K562 (cell line): ENCODE data around the gene CNOT2.

Source experiments
- JUND ChIP-seq, 2 experiments: IDR thresholded peaks; 2 replicates in 1 of 2; 3 replicates in 1 of 2; pipeline ENCODE4 v1.6.1; 2011; ENCODE audit warnings: borderline replicate concordance in 2 of 2, low read depth in 2 of 2, low read length in 2 of 2, improper control_type of control experiment in 1 of 2, missing biosample characterization in 1 of 2, missing genetic modification characterization in 1 of 2, missing genetic modification reagents in 1 of 2
- NR2F6 ChIP-seq: fragments of 450-650 bp; formaldehyde crosslinking; IDR thresholded peaks from 2 replicates; pipeline ENCODE4 v1.4.0; 2020; ENCODE audit warnings: mild to moderate bottlenecking
- RAD21 ChIP-seq, 2 experiments: fragments of 250-450 bp in 1 of 2; fragments of 450-650 bp in 1 of 2; sonication (Bioruptor Pico) in 1 of 2; formaldehyde crosslinking in 1 of 2; IDR thresholded peaks in 1 of 2; conservative IDR thresholded peaks in 1 of 2; 2 replicates each; pipeline versions ENCODE4 v1.4.0 to v1.8.0; 2020 to 2022; ENCODE audit warnings: mild to moderate bottlenecking in 2 of 2, moderate library complexity in 1 of 2
- SNIP1 ChIP-seq: fragments of 450-650 bp; IDR thresholded peaks from 2 replicates; pipeline ENCODE4 v1.7.1; 2017; ENCODE audit warnings: low read depth, mild to moderate bottlenecking
- SREBF2 ChIP-seq: sonication (generic); formaldehyde crosslinking; IDR thresholded peaks from 2 replicates; pipeline ENCODE4 v1.4.0; 2020; ENCODE audit warnings: mild to moderate bottlenecking, missing genetic modification reagents
- ZBED1 ChIP-seq: IDR thresholded peaks from 2 replicates; pipeline ENCODE4 v1.6.1; 2014
- ZFX ChIP-seq: sonication (generic); formaldehyde crosslinking; IDR thresholded peaks from 2 replicates; pipeline ENCODE4 v1.8.0; 2022; ENCODE audit warnings: mild to moderate bottlenecking, missing genetic modification reagents, moderate library complexity
- ZNF57 ChIP-seq: fragments of 450-650 bp; formaldehyde crosslinking; IDR thresholded peaks from 2 replicates; pipeline ENCODE4 v1.4.0; 2020; ENCODE audit warnings: mild to moderate bottlenecking, moderate library complexity
- TF ChIP-seq, protein P1 (sequence below), 3 experiments: IDR thresholded peaks in 2 of 3; conservative IDR thresholded peaks in 1 of 3; 2 replicates each; pipeline ENCODE4 v1.5.1; 2011 to 2012; ENCODE audit warnings: low read length in 3 of 3, mild to moderate bottlenecking in 3 of 3, control low read depth in 2 of 3, improper control_type of control experiment in 1 of 3, inconsistent platforms in 1 of 3, low read depth in 1 of 3, mixed read lengths in 1 of 3, moderate library complexity in 1 of 3; ENCODE audit not compliant: insufficient read depth in 2 of 3

DNA sequence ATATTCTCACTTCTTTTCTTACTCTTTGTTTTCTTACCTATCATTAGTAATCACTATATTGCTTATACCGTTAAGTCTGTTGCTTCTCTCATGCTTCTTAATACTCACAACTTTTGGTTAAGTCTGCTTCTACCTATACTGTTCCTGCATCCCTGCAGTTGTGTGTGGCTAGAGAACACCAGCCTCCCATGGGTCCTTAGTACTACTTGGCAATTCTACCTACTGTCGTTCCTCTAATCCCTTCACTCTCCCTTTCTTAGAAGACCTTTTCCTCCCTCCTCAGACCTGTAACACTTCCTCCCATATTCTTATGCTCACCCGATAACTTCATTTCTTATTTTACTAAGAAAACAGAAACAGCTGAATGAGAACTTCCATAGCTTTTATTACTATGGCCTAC, 29.3 kb downstream of the CNOT2 start:
- no peak for TF ChIP-seq SREBF2 (CRISPR knock-in tag)
- TF ChIP-seq, protein P1, sequence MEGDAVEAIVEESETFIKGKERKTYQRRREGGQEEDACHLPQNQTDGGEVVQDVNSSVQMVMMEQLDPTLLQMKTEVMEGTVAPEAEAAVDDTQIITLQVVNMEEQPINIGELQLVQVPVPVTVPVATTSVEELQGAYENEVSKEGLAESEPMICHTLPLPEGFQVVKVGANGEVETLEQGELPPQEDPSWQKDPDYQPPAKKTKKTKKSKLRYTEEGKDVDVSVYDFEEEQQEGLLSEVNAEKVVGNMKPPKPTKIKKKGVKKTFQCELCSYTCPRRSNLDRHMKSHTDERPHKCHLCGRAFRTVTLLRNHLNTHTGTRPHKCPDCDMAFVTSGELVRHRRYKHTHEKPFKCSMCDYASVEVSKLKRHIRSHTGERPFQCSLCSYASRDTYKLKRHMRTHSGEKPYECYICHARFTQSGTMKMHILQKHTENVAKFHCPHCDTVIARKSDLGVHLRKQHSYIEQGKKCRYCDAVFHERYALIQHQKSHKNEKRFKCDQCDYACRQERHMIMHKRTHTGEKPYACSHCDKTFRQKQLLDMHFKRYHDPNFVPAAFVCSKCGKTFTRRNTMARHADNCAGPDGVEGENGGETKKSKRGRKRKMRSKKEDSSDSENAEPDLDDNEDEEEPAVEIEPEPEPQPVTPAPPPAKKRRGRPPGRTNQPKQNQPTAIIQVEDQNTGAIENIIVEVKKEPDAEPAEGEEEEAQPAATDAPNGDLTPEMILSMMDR (IDR thresholded peaks at IDR 0.05 in 2 of 3, conservative IDR thresholded peaks at IDR 0.05 in 1 of 3; ENCODE audit: insufficient read depth in 2 of 3, low read depth in 1 of 3, low read length in 3 of 3): no peak
- no peak for TF ChIP-seq RAD21 (CRISPR knock-in tag; conservative IDR thresholded peaks at IDR 0.05 in 1 of 2, IDR thresholded peaks at IDR 0.05 in 1 of 2)
- TF ChIP-seq JUND (IDR thresholded peaks at IDR 0.05; ENCODE audit: borderline replicate concordance, low read depth, low read length): no peak
- TF ChIP-seq JUND (tag; IDR thresholded peaks at IDR 0.05; ENCODE audit: borderline replicate concordance, low read depth, low read length): no peak
- no peak for TF ChIP-seq ZFX (CRISPR knock-in tag)
- no peak for TF ChIP-seq SNIP1
- no peak for TF ChIP-seq NR2F6 (CRISPR knock-in tag)
- TF ChIP-seq ZBED1: no peak
- no peak for TF ChIP-seq ZNF57 (CRISPR knock-in tag)
